CD14-positive monocyte (primary cell): ENCODE data around the gene TLR8. TPM values are rescaled to one million over a fixed set of nuclear protein-coding genes. Genes with fewer than 3 reads are reported as not detected.
A peak's percentile ranks its signal among the peaks of the same experiment; 100 is the strongest.
"Not testable (repeated sequence)": the region's sequence is repeated elsewhere in the genome, so short reads cannot be mapped to it uniquely, and the experiment has no call there.

Source experiments
- DNase-seq, 3 donors: peaks; one replicate each; pipeline ENCODE4 v3.0.0-alpha.2; 2011 to 2022
- H2AFZ ChIP-seq: 2 replicates; pipeline ENCODE4 v1.6.0; 2012; ENCODE audit warnings: mild to moderate bottlenecking, low read depth, low read length, inconsistent platforms; ENCODE audit not compliant: insufficient read depth, poor library complexity, severe bottlenecking
- H3K27ac ChIP-seq, 2 donors: 1 replicate in 1 of 2; 2 replicates in 1 of 2; pipeline ENCODE4 v1.5.1; 2012 to 2013; ENCODE audit warnings: low read length in 2 of 2, control low read depth in 1 of 2, inconsistent platforms in 1 of 2, low read depth in 1 of 2, mild to moderate bottlenecking in 1 of 2
- H3K27me3 ChIP-seq, 2 donors: one replicate each; pipeline versions ENCODE4 v1.6.0 to v1.6.1; 2011 to 2013; ENCODE audit warnings: low read length in 2 of 2; ENCODE audit not compliant: control insufficient read depth in 2 of 2, insufficient read depth in 2 of 2
- H3K36me3 ChIP-seq, 2 donors: replicated peaks in 1 of 2; 1 replicate in 1 of 2; 2 replicates in 1 of 2; pipeline versions ENCODE4 v1.5.1 to v1.6.1; 2012 to 2013; ENCODE audit warnings: low read length in 2 of 2, control low read depth in 1 of 2, inconsistent platforms in 1 of 2, mild to moderate bottlenecking in 1 of 2; ENCODE audit not compliant: insufficient read depth in 2 of 2, control insufficient read depth in 1 of 2
- H3K4me1 ChIP-seq, 2 donors: 1 replicate in 1 of 2; 2 replicates in 1 of 2; pipeline versions ENCODE4 v1.5.1 to v1.6.1; 2012 to 2013; ENCODE audit warnings: low read length in 2 of 2, control low read depth in 1 of 2, inconsistent platforms in 1 of 2, mild to moderate bottlenecking in 1 of 2, moderate library complexity in 1 of 2; ENCODE audit not compliant: insufficient read depth in 2 of 2, control insufficient read depth in 1 of 2
- H3K4me2 ChIP-seq: replicated peaks from 2 replicates; pipeline ENCODE3; 2012; ENCODE audit warnings: low read length, moderate library complexity, mild to moderate bottlenecking; ENCODE audit not compliant: poor library complexity, severe bottlenecking; ENCODE audit errors: extremely low read depth
- H3K4me3 ChIP-seq, 3 experiments: fragments of 200-600 bp in 1 of 3; sonication (generic) in 1 of 3; replicated peaks in 1 of 3; 1 replicate in 2 of 3; 2 replicates in 1 of 3; pipeline ENCODE4 v1.5.1; 2011 to 2013; ENCODE audit warnings: low read length in 3 of 3, mild to moderate bottlenecking in 3 of 3, control low read depth in 2 of 3, low read depth in 2 of 3, inconsistent platforms in 1 of 3, moderate library complexity in 1 of 3
- H3K79me2 ChIP-seq: 2 replicates; pipeline ENCODE4 v1.6.0; 2012; ENCODE audit warnings: mild to moderate bottlenecking, control low read depth, inconsistent platforms, low read length, moderate library complexity; ENCODE audit not compliant: insufficient read depth
- H3K9ac ChIP-seq: 2 replicates; pipeline ENCODE4 v1.6.0; 2017; ENCODE audit warnings: low read length, mild to moderate bottlenecking; ENCODE audit not compliant: insufficient read depth, poor library complexity, severe bottlenecking
- H3K9me3 ChIP-seq, 2 donors: replicated peaks in 1 of 2; 1 replicate in 1 of 2; 2 replicates in 1 of 2; pipeline versions ENCODE4 v1.5.1 to v1.6.1; 2012 to 2013; ENCODE audit warnings: low read length in 2 of 2, control low read depth in 1 of 2; ENCODE audit not compliant: control insufficient read depth in 1 of 2, insufficient read depth in 1 of 2
- H4K20me1 ChIP-seq: 2 replicates; pipeline ENCODE4 v1.6.0; 2012; ENCODE audit warnings: mild to moderate bottlenecking, low read length, control low read depth, moderate library complexity; ENCODE audit not compliant: insufficient read depth
- H3K27ac Mint-ChIP-seq, 7 donors: one replicate each; pipeline ENCODE4 v1.8.0; 2020; ENCODE audit warnings: mild to moderate bottlenecking in 7 of 7, mixed read lengths in 7 of 7, moderate library complexity in 6 of 7, inconsistent platforms in 2 of 7
- H3K27me3 Mint-ChIP-seq, 3 donors: one replicate each; pipeline ENCODE4 v1.8.0; 2021 to 2022; ENCODE audit warnings: low read depth in 3 of 3, mild to moderate bottlenecking in 3 of 3, mixed read lengths in 3 of 3, moderate library complexity in 3 of 3, inconsistent platforms in 1 of 3
- H3K36me3 Mint-ChIP-seq, 2 donors: one replicate each; pipeline ENCODE4 v1.8.0; 2020; ENCODE audit warnings: mixed read lengths in 2 of 2, inconsistent platforms in 1 of 2, mild to moderate bottlenecking in 1 of 2
- H3K4me1 Mint-ChIP-seq: one replicate; pipeline ENCODE4 v1.8.0; 2020; ENCODE audit warnings: mild to moderate bottlenecking, mixed read lengths
- H3K4me3 Mint-ChIP-seq, 2 donors: one replicate each; pipeline ENCODE4 v1.8.0; 2020; ENCODE audit warnings: mild to moderate bottlenecking in 2 of 2, mixed read lengths in 2 of 2, moderate library complexity in 1 of 2
- H3K9me3 Mint-ChIP-seq, 7 donors: one replicate each; pipeline ENCODE4 v1.8.0; 2020 to 2022; ENCODE audit warnings: mixed read lengths in 7 of 7, mild to moderate bottlenecking in 6 of 7, moderate library complexity in 6 of 7, inconsistent platforms in 2 of 7
- CTCF ChIP-seq: fragments of 200-600 bp; IDR thresholded peaks from one replicate; pipeline ENCODE4 v1.8.0; 2022; ENCODE audit warnings: antibody characterized with exemption, mild to moderate bottlenecking
- WGBS: methylation state at CpG from one replicate; pipeline ENCODE4 v1.1.5; 2013; ENCODE audit warnings: missing lambda C conversion rate; ENCODE audit not compliant: insufficient coverage; 5-methylcytosine and 5-hydroxymethylcytosine counted together
- intact Hi-C, 2 donors: fragments of 100-400 bp; cut with micrococcal nuclease; formaldehyde crosslinking; loops; one replicate each; pipeline versions ENCODE4 v1.15.0 to v1.15.1; 2023
- polyA plus RNA-seq, 3 donors: library from polyadenylated mRNA; depleted of rRNA in 1 of 3; unstranded in 2 of 3; stranded (reverse) in 1 of 3; fragments of 300-500 nt in 2 of 3; fragments of >200 nt in 1 of 3; fragmentation: Illumina TruSeq in 2 of 3; gene quantifications; 1 replicate in 2 of 3; 2 replicates in 1 of 3; pipeline ENCODE4 v1.2.3, GENCODE V29; 2012 to 2021

The TLR8 gene
- polyA plus RNA-seq, 3 donors, result 23.1 to 61.9 (median 48.5) TPM

- Histone ChIP-seq H2AFZ (no peak overlapping the region), H4K20me1 (no peaks in the 10 kb centered on the region), H3K27ac (no peak overlapping the region), H3K27me3 (peaks cover 0 to 40% of the 10 kb centered on the region in 2 donors), H3K4me1 (no peaks in the 10 kb centered on the region), H3K9ac (no peak overlapping the region), H3K4me2 (no peak overlapping the region), H3K9me3 (peaks cover 0 to 11% of the 10 kb centered on the region in 2 donors), H3K4me3 (no peak overlapping the region), H3K36me3 (no peaks in the 10 kb centered on the region), H3K79me2 (no peaks in the 10 kb centered on the region)
- no peak for TF ChIP-seq CTCF
- Mint-ChIP-seq H3K36me3 (no peaks in the 10 kb centered on the region), H3K27ac (no peak overlapping the region), H3K9me3 (peaks cover 0 to 37% (median 7%) of the 10 kb centered on the region in 7 donors), H3K4me1 (peaks cover 2% of the 10 kb centered on the region), H3K27me3 (peaks cover 0 to 53% (median 2%) of the 10 kb centered on the region in 3 donors), H3K4me3 (no peak overlapping the region)
- WGBS, result no CpG with 5 or more reads among the region's 5 CpGs
- DNase-seq, result no peak
- intact Hi-C loops, result no loop called here
Measured at GRCh38 chrX:12934850-12935249, 28.4 kb downstream of the TLR8 start.

GRCh38 chrX:12936947-12937346, 30.5 kb downstream of the TLR8 start:
- no peak overlapping the region for H3K4me3 ChIP-seq
- peaks cover 2 to 37% (median 18%) of the 10 kb centered on the region in 7 donors for H3K9me3 Mint-ChIP-seq
- H3K9ac ChIP-seq, result no peak overlapping the region
- peaks cover 2 to 55% (median 4%) of the 10 kb centered on the region in 3 donors for H3K27me3 Mint-ChIP-seq
- no peaks in the 10 kb centered on the region for H4K20me1 ChIP-seq
- intact Hi-C loops, result no loop called here
- H3K27ac Mint-ChIP-seq, result no peak overlapping the region
- H3K36me3 ChIP-seq, result no peaks in the 10 kb centered on the region
- DNase-seq, result no peak
- H3K36me3 Mint-ChIP-seq, result no peaks in the 10 kb centered on the region
- TF ChIP-seq CTCF, result no peak
- no peaks in the 10 kb centered on the region for H3K79me2 ChIP-seq
- peaks cover 0 to 23% of the 10 kb centered on the region in 2 donors for H3K27me3 ChIP-seq
- WGBS, result no CpG with 5 or more reads among the region's 1 CpG
- peaks cover 2% of the 10 kb centered on the region for H3K4me1 Mint-ChIP-seq
- no peak overlapping the region for H3K4me2 ChIP-seq
- no peak overlapping the region for H3K27ac ChIP-seq
- H3K4me1 ChIP-seq, result no peaks in the 10 kb centered on the region
- peaks cover 0 to 11% of the 10 kb centered on the region in 2 donors for H3K9me3 ChIP-seq
- H2AFZ ChIP-seq, result no peak overlapping the region
- H3K4me3 Mint-ChIP-seq, result no peak overlapping the region

- H3K27ac ChIP-seq, H3K36me3 Mint-ChIP-seq, H4K20me1 ChIP-seq, H3K27me3 ChIP-seq, H3K9ac ChIP-seq, H2AFZ ChIP-seq, intact Hi-C loops, H3K4me3 ChIP-seq, H3K4me3 Mint-ChIP-seq, H3K4me2 ChIP-seq, DNase-seq, H3K36me3 ChIP-seq, H3K4me1 ChIP-seq, H3K79me2 ChIP-seq: not testable (repeated sequence)
- Mint-ChIP-seq H3K27ac (peak overlapping the region in 1 of 7 donors; percentile 5), H3K9me3 (peaks cover 2 to 24% (median 13%) of the 10 kb centered on the region in 7 donors), H3K27me3 (peaks cover 2 to 53% (median 4%) of the 10 kb centered on the region in 3 donors), H3K4me1 (peaks cover 14% of the 10 kb centered on the region)
- 100% methylated on average over 1 of the region's 9 CpGs for whole genome bisulfite sequencing
- peaks cover 0 to 11% of the 10 kb centered on the region in 2 donors for H3K9me3 ChIP-seq
Measured at GRCh38 chrX:12940471-12940870, 34.1 kb downstream of the TLR8 start.
